Retina (tissue), 1 donor: ENCODE data around the gene TENM4.

Source experiments
- DNase-seq: peaks from one replicate; pipeline ENCODE4 v3.0.0-alpha.2; 2016

Gene TENM4

GRCh38 chr11:79078456-79078855, 362.4 kb downstream of the TENM4 start:
- DNase-seq: no peak

- peak; percentile 53 for DNase-seq
Observed at GRCh38 chr11:79077702-79078330, 363.0 kb downstream of the TENM4 start.

DNA sequence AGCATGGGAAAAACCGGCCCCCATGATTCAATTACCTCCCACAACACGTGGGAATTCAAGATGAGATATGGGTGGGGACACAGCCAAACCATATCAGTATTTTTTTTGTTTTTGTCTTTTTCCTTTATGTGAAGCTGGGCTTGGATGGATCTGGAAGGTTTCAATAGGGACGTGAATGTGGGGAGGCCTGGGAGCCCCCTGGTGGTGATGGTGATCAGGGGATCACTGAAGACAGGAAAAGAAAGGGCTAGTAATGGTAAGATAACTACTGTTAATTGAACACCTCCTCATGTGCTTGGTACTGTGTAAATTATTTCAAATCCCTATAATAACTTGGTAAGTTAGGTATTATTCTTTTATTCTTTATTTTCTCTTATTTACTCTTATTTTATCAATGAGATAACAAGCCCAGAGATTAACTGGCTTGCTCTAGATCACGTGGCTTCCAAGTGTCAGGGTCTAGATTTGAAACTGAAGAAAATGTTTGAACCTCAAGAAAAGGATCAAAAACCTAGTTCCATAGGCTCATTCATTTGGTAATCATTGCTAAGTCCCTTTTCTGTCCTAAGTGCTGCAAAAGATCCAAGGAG, 364.2 kb downstream of the TENM4 start:
- DNase-seq: peak; percentile 34

DNA sequence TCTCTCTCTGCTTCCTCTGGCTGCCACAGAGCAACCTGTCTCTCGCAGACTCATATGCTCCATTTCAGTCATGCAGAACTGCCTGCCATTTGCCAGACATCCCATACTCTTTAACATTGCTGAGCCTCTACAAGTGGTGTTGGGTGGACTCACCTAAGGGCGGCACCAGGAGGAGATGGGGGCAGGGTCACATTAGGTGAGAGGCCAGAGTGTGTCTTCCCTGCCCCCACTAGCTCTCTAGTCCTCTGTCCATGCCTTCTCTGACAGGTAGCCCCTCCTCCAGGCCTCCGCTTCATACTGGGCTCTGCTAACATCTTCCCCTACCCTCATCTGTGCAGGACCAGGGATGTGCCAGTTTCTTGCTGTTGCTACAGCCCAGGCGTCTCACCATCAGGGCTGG, 366.3 kb downstream of the TENM4 start:
- no peak for DNase-seq

DNA sequence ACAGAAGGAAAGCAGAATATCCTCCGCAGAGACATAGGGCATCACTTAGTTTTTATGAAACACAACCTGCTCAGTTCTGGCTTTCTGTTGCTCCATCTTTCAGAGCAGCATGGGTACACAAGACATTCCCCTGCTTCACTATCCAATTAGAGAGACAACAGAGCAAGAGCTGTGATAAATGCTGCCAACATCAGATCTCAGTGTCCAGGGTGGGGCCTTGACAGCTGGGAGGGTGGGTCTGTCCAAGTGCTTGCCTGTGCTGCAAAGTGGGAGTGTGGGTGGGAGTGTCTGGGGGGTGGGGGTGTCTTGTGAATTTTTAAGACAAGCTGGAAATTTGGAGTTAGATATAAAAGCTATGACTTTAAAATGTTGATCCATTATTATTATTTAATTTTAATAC, 369.6 kb downstream of the TENM4 start:
- DNase-seq: no peak

- no peak for DNase-seq
Observed at GRCh38 chr11:79070518-79070917, 370.3 kb downstream of the TENM4 start.

- DNase-seq: no peak
Observed at GRCh38 chr11:79069504-79069903, 371.3 kb downstream of the TENM4 start.

DNA sequence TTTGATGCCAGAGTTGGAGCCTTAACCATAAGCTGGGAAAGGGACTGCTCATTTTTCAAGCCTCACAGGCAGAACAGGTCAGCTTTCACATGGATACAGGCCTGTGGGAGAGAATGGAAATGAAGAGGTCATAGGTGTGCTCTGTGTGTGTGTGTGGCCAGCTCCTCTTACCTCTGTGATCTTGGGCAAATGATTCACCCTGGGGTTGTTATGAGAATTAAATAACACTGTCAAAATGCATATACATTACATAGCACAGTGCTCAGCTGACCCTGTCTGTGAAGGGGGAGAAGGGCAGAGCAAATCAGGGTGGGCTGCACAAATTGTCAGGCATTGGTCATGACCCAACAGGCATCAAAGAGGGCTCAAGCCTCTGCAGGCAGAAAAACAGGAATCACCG, 372.5 kb downstream of the TENM4 start:
- DNase-seq: no peak

- DNase-seq: peak; percentile 49
Observed at GRCh38 chr11:79067352-79067679, 373.5 kb downstream of the TENM4 start.

- peak; percentile 51 for DNase-seq
Observed at GRCh38 chr11:79066456-79067351, 374.1 kb downstream of the TENM4 start.

DNA sequence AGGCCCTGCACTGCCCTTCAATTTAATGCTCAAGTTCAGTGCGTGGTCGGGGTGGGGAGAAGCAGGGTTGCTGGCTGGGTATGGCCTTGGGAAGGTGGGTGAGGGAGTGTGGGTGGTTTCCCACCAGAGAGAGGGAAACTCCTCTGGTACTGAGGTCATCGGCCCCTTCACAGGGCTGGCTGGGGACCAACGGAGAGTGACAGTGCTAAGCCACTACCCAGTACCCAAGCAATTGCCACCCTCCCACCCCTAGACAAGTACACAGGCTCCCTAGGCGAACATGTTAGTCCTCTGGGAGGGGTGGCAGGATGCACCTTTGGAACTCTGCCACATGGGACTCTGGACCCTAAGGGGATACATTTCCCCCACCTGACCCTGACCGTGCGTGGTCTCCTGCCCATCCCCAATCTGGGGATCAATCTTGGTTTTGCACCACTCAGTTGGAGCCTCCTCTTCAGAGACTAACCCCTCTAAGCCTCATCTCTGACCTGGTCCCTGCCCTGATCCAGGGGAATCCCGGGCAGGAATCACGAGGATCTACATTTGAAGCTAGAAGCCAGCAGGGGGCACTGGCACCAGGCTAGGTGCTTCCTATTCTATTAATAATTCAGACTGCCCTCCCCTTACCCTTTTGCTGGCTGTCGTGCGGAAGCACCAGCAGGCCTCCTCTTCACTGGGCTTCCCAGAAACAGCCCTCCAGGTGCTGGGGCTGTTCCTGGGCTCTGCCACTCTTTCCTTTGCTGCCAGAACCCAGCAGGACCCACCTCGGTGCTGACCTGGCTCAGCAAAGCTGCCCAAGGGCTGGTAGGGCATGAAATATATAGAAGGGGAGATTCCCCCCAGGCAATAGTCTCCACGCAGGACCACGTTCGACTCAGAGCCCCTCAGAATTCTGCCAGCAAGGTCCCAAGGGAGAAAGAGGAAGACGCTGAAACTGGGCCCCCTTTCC, 377.7 kb downstream of the TENM4 start:
- peak; percentile 53 for DNase-seq

DNA sequence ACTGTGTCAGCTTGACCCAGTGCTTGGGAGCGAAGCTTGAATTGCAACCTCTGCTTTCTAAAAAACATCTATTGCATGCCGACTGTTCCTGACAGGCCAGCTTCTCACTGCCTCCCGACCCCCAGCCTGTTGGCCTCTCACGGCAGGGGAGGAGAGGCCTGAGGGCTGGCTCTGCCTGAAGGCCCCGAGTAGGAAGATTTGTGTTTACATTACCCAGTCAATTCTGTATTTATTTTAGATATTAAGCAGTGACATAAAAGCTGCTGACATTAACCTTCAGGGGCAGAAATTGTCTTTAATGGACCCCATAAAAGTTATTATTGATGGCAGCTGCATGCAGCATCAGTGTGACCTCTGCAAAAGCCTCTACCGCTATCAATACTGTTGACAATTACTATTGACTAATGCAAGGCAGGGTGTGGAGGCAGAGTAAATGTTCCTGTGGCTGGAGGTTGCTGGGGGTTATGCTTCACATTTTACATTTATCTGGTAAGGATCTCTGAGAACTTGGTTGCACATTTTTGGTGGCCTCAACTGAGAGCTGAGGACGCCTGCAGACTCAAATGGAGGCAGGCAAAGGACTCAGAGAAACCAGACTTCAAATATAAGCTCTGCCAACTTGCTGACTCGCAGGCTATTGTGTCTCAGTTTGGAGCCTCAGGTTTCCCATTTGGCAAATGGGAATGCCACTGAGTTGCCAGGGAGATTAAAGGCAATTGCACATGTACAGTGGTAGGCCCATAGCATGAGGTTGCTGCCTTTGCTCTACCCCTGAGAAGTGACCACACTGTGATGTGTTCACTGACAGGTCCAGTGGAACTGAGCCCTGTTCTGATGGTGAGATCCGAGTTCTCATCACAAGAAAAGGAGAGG, 380.5 kb downstream of the TENM4 start:
- peak; percentile 51 for DNase-seq

GRCh38 chr11:79059141-79059540, 381.7 kb downstream of the TENM4 start:
- no peak for DNase-seq

- DNase-seq: no peak
Observed at GRCh38 chr11:79055856-79056631, 384.8 kb downstream of the TENM4 start.

DNA sequence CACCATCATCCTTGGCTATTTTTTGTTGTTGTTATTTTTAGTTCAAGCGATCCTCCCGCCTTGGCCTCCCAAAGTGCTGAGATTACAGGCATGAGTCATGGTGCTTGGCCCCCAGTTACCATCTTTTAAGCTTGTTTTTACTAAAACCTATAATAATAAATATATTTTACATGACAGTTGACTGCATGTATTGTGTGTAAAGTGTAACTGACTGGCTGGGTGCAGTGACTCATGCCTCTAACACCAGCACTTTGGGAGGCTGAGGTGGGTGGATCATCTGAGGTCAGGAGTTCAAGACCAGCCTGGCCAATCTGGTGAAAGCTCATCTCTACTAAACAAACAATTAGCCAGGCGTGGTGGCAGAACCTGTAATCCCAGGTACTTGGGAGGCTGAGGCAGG, 386.2 kb downstream of the TENM4 start:
- no peak for DNase-seq

DNA sequence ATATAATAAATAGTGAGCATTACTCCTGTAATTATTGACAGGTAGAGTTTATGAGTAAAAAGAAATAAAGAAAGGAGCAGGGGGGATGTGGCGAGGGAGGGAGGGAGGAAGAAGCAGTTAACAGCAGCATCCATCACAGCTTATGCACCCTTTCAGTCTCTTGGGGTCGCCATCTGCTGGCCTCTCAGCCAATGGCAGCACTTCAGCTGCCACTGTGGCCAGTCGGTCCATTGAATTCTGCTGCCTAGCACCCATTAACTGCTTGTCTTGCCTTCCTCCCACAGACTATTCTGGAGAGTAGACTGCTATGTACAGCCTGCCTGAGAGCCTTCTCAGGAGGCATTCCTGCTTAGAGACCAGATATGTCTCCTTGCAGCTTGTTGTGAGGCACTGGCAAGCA, 388.3 kb downstream of the TENM4 start:
- DNase-seq: peak; percentile 48

DNA sequence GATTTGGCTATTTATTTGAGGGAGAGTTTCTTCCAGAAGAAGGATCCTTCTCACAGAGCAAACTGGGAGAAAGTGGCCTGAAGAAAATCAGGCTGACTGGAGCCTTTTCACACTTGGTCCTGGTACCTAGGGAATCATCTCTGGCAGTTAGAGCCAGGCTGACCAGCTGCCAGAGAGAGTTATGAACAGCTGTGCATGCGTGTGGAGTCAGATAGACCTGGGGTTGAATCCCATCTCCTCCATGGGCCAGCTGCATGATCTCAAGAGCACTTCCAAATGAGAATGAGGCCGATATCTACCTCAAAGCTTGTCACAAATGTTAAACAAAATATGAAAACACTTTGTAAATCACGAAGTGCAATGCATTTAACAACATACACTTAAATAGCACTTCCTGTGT, 390.0 kb downstream of the TENM4 start:
- DNase-seq: peak; percentile 33

- no peak for DNase-seq
Observed at GRCh38 chr11:79049741-79050179, 391.1 kb downstream of the TENM4 start.

DNA sequence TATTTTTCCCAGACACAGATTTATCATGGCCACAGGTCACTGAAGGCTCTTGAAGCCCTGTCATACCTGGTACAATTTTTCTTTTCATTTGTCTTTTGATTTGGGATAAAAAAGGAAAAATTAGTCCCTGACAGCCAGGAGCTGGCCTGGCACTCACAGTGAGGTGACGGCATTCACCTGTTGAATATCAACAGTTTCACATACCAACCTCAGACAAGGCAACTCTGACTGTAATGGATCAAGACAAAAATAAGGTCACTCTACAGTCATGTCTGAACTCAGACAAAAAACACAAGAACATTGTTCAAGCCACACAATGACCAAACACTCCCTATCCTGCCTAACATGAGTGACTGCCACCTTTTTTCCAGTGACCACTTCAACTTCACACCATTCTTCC, 392.9 kb downstream of the TENM4 start:
- no peak for DNase-seq

DNA sequence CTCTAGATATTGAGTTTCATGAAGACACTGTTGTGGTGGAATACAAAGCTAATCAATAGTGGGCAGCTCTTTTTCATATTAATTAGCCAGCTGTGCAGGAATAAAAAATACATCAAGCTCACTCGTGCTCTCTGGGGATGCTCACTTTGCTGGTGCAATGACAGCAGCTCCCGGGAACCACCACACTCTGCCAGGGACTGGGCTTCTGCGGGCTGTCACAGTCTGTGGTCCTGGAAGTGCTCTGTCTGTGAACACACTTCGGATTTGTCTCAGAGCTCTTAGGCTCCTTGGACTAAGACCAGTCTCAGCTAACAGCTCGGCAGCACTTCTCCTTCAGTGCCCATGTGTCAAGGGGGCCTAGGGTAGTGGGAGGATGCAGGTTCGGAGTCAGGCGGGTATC, 393.5 kb downstream of the TENM4 start:
- peak; percentile 56 for DNase-seq

DNA sequence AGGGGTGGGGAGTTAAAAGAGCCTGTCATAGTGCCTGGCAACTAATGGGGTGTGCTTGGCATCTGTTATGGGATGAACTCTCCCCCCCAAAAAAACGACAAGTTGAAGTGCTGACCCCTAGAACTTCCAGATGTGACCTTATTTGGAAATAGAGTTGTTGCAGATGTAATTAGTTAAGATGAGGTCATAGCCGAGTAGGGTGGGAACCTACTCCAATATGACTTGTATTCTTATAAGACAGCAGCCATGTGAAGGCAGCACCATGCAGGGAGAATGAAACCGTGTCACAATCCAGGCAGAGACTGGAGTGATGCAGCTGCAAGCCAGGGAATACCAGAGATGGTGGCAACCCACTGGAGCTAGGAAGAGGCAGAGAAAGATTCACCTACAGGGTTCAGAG, 394.5 kb downstream of the TENM4 start:
- no peak for DNase-seq
